Limb (tissue), 2 donors: ENCODE results near the gene TMEM156.
A peak's percentile ranks its signal among the peaks of the same experiment; 100 is the strongest.
"Not testable (repeated sequence)": the region's sequence is repeated elsewhere in the genome, so short reads cannot be mapped to it uniquely, and the experiment has no call there.

ENCODE experiments used
- DNase-seq, 2 donors: peaks; one replicate each; pipeline ENCODE4 v3.0.0-alpha.2; 2016; ENCODE audit errors: extremely low spot score in 2 of 2

TMEM156 gene

DNA sequence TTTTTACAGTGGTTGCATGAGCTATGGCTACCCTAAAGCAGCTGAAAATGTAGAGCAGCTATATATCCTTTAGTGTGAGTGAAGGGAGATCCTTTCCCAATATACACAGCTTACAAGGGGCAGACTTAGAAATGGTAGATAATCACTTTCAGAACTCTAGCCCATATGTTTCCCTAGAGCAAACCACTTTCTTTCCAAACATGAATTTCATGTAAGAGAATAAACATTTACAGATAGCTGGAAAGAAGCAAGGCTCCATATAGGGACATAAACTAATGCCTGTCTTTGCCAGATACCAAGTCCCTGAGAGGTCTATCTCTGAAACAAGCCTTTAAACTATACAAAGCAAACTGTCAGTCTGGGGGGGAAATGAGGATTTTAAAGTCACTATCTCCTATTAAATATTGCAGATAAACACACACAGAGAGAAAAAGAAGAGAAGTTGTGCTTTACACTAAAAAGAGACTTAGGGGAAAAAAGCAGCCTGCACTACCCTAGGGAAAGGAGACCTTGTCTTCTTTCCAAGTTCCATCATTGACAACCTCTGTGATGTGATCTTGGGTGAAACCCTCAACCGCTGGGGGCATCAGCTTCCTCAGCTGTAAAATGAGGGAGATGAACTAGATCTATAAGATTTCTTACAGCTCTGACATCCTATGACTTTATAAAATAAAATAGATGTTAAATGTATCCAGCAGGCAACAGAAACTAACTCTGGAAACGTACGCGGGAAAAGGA is 73.6 kb downstream of the TMEM156 start:
- peak in 1 of 2 donors; percentile 54 for DNase-seq

- DNase-seq: no peak
Measured at GRCh38 chr4:38957893-38958292, 74.3 kb downstream of the TMEM156 start.

DNA sequence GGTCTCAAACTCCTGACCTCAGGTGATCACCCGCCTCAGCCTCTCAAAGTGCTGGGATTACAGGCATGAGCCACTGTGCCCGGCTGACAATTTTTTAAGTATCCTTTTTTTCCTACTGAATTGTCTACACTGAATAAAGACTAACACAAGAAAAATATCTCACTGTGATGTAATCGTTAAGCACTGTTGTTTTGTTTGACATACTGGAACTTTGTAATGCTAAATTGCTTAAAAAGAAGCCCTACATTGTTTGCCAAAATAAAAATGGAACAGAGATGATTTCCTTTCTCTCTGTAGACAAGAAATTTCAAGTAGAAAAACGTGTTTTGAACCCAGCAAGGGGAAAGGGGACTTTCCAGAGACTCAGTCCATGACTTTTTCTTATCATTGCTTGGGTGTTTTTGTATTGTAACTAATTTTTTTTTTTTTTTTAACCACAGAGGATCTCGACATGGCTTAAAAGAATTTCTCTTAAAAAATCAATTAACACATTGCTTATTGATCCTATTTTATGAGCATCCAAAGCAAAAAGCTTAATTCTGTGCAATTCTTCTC is 74.9 kb downstream of the TMEM156 start:
- no peak for DNase-seq

- no peak for DNase-seq
Measured at GRCh38 chr4:38955957-38956356, 76.3 kb downstream of the TMEM156 start.

- DNase-seq: no peak
Measured at GRCh38 chr4:38954727-38955126, 77.5 kb downstream of the TMEM156 start.

DNA sequence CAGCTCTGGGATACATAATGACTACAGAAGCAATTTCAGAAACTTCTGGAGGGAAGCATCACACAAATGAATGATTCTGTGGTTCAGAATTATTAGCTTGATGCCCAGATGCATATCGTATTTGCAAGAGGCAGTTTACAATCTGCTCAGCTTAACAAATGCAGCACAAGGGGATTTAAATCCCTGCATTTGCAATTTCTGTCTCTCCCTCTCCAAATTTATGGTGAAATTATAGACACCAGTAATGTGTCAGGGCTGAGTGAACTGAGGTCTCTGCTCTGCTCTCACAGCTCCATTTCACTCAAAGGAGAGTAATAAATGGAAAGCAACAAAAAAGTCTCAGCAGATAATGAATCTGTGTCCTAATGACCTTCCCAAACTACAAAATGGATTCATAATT is 80.2 kb downstream of the TMEM156 start:
- no peak for DNase-seq

DNA sequence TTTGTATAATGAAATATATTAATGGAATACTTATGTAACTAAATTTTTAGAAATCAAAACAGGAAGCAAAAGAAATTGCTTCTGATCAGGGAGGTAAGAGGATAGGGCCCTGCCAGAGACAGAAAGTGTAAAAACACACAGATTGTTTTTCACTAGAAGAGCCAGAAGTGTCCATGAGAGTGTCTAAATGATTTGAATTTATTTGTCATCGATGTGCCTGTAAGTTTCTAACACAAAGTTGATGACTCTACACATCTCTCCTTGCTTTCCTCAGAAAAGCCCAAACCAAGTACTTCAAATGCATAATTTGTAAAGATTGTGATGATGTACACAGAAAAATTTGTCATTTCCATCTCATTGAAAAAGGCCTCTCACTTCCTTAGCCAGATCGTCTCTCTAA is 80.6 kb downstream of the TMEM156 start:
- DNase-seq: no peak

DNA sequence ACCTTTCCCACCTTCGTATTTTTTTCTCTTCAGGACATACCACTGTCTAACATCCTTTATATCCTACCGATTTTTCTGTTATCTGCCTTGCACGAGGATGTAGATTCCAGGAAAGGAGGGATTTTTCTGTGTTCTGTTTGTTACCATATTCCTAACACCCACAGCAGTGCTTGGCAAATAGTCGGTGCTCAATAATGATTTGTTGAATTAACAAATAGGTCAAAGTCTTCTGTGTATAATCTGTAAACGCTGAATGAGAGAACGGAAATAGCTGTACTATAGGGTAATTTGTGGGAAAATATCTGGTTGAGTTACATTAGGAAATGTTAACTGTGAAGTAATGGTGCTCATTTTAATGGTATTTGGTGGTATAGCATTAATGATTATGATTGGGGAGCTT is 81.5 kb downstream of the TMEM156 start:
- no peak for DNase-seq

- no peak for DNase-seq
Measured at GRCh38 chr4:38950159-38950558, 82.0 kb downstream of the TMEM156 start.

GRCh38 chr4:38949411-38950051 is 82.7 kb downstream of the TMEM156 start:
- no peak for DNase-seq

- DNase-seq: no peak
Measured at GRCh38 chr4:38948551-38948950, 83.7 kb downstream of the TMEM156 start.

GRCh38 chr4:38946919-38947318 is 85.3 kb downstream of the TMEM156 start:
- DNase-seq: no peak

GRCh38 chr4:38944440-38944839 is 87.8 kb downstream of the TMEM156 start:
- DNase-seq: no peak

DNA sequence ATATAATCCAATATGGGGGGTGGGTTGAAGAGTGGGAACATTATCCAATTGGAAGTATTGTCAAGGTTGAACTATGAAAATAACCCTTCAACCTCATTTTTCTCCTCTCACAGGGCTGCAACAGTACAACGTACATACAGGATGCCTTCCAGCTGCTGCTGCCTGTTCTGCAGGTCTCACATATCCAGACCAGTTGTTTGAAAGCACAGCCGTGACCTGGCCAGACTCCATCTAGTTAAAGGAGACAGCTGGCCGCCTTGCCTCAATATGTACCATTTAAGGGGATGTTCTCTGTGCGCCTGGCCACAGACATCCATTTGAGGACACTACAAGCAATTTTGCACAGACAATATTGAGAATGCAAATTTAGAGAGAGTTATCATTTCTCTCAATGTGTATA is 88.9 kb downstream of the TMEM156 start:
- peak; percentile 58 to 80 for DNase-seq

DNA sequence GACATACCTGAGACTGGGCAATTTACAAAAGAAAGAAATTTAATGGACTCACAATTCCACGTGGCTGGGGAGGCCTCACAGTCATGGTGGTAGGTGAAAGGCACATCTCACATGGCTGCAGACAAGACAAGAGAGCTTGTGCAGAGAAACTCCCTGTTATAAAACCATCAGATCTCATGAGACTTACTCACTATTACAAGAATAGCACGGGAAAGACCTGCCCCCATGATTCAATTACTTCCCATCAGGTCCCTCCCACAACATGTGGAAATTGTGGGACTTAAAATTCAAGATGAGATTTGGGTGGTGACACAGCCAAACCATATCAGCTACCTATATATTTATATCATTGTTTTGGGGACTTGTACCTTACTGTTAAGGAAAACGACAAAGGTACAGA is 90.3 kb downstream of the TMEM156 start:
- not testable (repeated sequence) for DNase-seq

DNA sequence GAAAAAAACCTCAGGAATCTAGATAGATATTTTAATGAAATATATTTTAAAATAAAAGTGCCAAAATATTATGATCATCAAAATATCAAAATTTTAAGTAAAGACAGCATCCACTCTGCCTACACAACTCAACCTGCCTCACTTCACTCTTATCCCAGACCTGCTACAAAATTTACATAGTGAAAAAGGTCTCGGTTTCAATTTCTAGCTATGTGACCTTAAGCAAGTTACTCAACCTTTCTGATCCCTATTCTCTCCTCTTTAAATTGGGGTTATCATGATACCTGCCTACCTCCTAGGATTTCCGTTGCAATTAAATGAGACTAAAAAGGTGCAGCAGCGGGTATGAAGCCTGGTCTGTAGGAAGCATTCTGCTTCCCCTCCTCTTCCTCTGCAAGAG is 91.7 kb downstream of the TMEM156 start:
- no peak for DNase-seq

DNA sequence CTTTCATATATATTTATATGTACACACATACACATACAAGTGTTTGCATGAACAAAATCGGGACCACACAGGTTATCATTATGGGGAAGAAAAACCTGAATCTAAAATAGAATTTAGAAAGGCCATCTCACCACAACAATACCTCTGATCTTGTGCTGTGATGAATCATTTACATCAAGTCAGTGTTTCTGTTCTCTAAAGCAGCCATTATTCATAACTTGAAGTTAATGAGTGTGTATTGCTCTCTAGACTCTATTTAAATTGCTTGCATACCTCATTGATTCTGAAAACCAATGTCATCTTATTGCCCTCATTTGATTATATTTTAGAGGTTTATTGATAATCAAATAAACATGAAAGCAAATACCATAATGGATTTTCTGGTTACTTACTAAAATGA is 93.0 kb downstream of the TMEM156 start:
- DNase-seq: no peak

GRCh38 chr4:38935391-38936073 is 96.7 kb downstream of the TMEM156 start:
- no peak for DNase-seq

- no peak for DNase-seq
Measured at GRCh38 chr4:38931125-38931524, 101.1 kb downstream of the TMEM156 start.

DNA sequence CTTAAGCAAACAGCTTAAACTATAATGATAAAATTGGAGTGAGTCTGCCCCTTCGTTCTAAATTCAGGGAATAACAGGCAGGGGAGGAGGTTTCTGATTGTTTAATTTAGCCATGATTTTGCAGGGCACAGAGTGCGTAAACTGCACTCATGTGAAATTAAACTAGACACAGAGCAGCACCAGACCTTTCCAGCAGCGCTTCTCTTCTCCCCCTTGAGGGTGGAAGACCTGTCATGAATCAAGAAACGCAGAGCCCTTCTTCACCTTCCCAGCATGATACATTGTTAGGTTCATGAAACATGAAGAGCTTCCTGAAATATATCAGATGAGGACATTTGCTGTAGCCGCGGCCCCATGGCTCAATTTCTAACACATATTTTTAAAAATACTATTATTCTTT is 101.5 kb downstream of the TMEM156 start:
- DNase-seq: no peak

GRCh38 chr4:38930204-38930603 is 102.0 kb downstream of the TMEM156 start:
- no peak for DNase-seq

DNA sequence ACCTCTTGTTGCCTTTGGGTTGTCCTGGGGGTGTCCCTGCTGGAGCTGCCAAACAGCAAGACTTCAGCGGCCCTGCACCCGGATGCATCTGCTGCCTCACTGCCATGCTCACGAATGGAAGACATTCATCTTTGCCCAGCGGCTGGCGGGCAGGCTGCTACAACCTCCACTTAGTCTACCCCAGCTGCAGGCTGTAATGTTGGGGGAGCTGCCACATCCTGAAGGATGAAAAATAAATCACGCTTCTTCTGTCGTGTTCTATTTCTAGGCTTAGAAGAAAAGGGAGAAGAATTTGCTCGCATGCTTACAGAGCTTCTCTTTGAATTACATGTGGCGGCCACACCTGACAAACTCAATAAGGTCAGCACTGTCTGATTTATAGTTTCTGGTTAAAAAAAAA is 103.2 kb downstream of the TMEM156 start:
- DNase-seq: no peak
